ENCODE results near the gene FCSK.
A peak's percentile ranks its signal among the peaks of the same experiment; 100 is the strongest.
"Not testable (repeated sequence)": the region's sequence is repeated elsewhere in the genome, so short reads cannot be mapped to it uniquely, and the experiment has no call there.

The FCSK gene

GRCh38 chr16:70438969-70439862 lies 15.2 kb upstream of the FCSK start, which contains the start of gene ST3GAL2:
Gene ST3GAL2, minus strand, starts transcription at chr16:70439100. Its CDS starts 40,570 bp downstream, at chr16:70398530.
- peaks cover 15% of the 10 kb centered on the region for H3K36me3 Mint-ChIP-seq (ENCODE audit: low read depth)
- H3K27me3 Mint-ChIP-seq: no peaks in the 10 kb centered on the region
- peak within 1 kb of the TSS; percentile 95 for H3K4me3 Mint-ChIP-seq
- peak; percentile 95 for DNase-seq
- peak within 1 kb of the TSS; percentile 95 for H3K27ac Mint-ChIP-seq
- H3K4me1 Mint-ChIP-seq (ENCODE audit: low read depth): peaks cover 43% of the 10 kb centered on the region
- H3K9me3 Mint-ChIP-seq: no peaks in the 10 kb centered on the region

- Mint-ChIP-seq H3K27me3 (no peaks in the 10 kb centered on the region), H3K9me3 (no peaks in the 10 kb centered on the region), H3K36me3 (ENCODE audit: low read depth) (peaks cover 9% of the 10 kb centered on the region), H3K4me3 (peak overlapping the region; percentile 90), H3K4me1 (ENCODE audit: low read depth) (peaks cover 34% of the 10 kb centered on the region), H3K27ac (no peak overlapping the region)
- no peak for DNase-seq
These were observed 14.2 kb upstream of the FCSK start for GRCh38 chr16:70440009-70440692.

GRCh38 chr16:70441406-70441990 lies 12.9 kb upstream of the FCSK start:
- Mint-ChIP-seq H3K4me3 (no peak overlapping the region), H3K9me3 (no peaks in the 10 kb centered on the region), H3K27me3 (no peaks in the 10 kb centered on the region), H3K4me1 (ENCODE audit: low read depth) (peaks cover 29% of the 10 kb centered on the region), H3K27ac (no peak overlapping the region), H3K36me3 (ENCODE audit: low read depth) (peaks cover 9% of the 10 kb centered on the region)
- DNase-seq: no peak

- H3K4me3 Mint-ChIP-seq: no peak overlapping the region
- no peak overlapping the region for H3K27ac Mint-ChIP-seq
- H3K4me1 Mint-ChIP-seq (ENCODE audit: low read depth): peaks cover 20% of the 10 kb centered on the region
- no peak for DNase-seq
- peaks cover 9% of the 10 kb centered on the region for H3K36me3 Mint-ChIP-seq (ENCODE audit: low read depth)
- no peaks in the 10 kb centered on the region for H3K9me3 Mint-ChIP-seq
- no peaks in the 10 kb centered on the region for H3K27me3 Mint-ChIP-seq
These were observed 12.1 kb upstream of the FCSK start for GRCh38 chr16:70442344-70442743.

GRCh38 chr16:70444249-70445063 lies 9.9 kb upstream of the FCSK start:
- no peak overlapping the region for H3K27ac Mint-ChIP-seq
- no peak for DNase-seq
- peaks cover 6% of the 10 kb centered on the region for H3K4me1 Mint-ChIP-seq (ENCODE audit: low read depth)
- no peaks in the 10 kb centered on the region for H3K36me3 Mint-ChIP-seq (ENCODE audit: low read depth)
- H3K27me3 Mint-ChIP-seq: no peaks in the 10 kb centered on the region
- H3K9me3 Mint-ChIP-seq: no peaks in the 10 kb centered on the region
- H3K4me3 Mint-ChIP-seq: no peak overlapping the region

GRCh38 chr16:70448075-70448474 lies 6.3 kb upstream of the FCSK start:
- no peaks in the 10 kb centered on the region for H3K27me3 Mint-ChIP-seq
- no peak overlapping the region for H3K27ac Mint-ChIP-seq
- H3K36me3 Mint-ChIP-seq (ENCODE audit: low read depth): no peaks in the 10 kb centered on the region
- H3K4me1 Mint-ChIP-seq (ENCODE audit: low read depth): peaks cover 7% of the 10 kb centered on the region
- no peak for DNase-seq
- no peaks in the 10 kb centered on the region for H3K9me3 Mint-ChIP-seq
- no peak overlapping the region for H3K4me3 Mint-ChIP-seq

- not testable (repeated sequence) for DNase-seq; H3K27me3 Mint-ChIP-seq; H3K27ac Mint-ChIP-seq; H3K36me3 Mint-ChIP-seq (ENCODE audit: low read depth); H3K9me3 Mint-ChIP-seq; H3K4me3 Mint-ChIP-seq
- peaks cover 19% of the 10 kb centered on the region for H3K4me1 Mint-ChIP-seq (ENCODE audit: low read depth)
These were observed 4.0 kb upstream of the FCSK start for GRCh38 chr16:70450142-70451003.

GRCh38 chr16:70451004-70451340 lies 3.4 kb upstream of the FCSK start:
- H3K9me3 Mint-ChIP-seq; DNase-seq; H3K27me3 Mint-ChIP-seq; H3K27ac Mint-ChIP-seq; H3K4me3 Mint-ChIP-seq; H3K36me3 Mint-ChIP-seq (ENCODE audit: low read depth): not testable (repeated sequence)
- peaks cover 23% of the 10 kb centered on the region for H3K4me1 Mint-ChIP-seq (ENCODE audit: low read depth)

GRCh38 chr16:70453117-70453891 lies 1.1 kb upstream of the FCSK start:
- Mint-ChIP-seq H3K9me3 (no peaks in the 10 kb centered on the region), H3K4me3 (peak overlapping the region; percentile 88), H3K27me3 (no peaks in the 10 kb centered on the region), H3K27ac (peak overlapping the region; percentile 96), H3K4me1 (ENCODE audit: low read depth) (peaks cover 29% of the 10 kb centered on the region), H3K36me3 (ENCODE audit: low read depth) (peaks cover 7% of the 10 kb centered on the region)
- DNase-seq: no peak

GRCh38 chr16:70453892-70454221 lies 538 bp upstream of the FCSK start:
- DNase-seq: no peak
- Mint-ChIP-seq H3K9me3 (no peaks in the 10 kb centered on the region), H3K4me3 (peak overlapping the region; percentile 88), H3K4me1 (ENCODE audit: low read depth) (peaks cover 29% of the 10 kb centered on the region), H3K36me3 (ENCODE audit: low read depth) (peaks cover 7% of the 10 kb centered on the region), H3K27ac (peak overlapping the region; percentile 96), H3K27me3 (no peaks in the 10 kb centered on the region)

- Mint-ChIP-seq H3K27ac (peak overlapping the region; percentile 12), H3K27me3 (no peaks in the 10 kb centered on the region), H3K36me3 (ENCODE audit: low read depth) (peaks cover 7% of the 10 kb centered on the region), H3K9me3 (no peaks in the 10 kb centered on the region), H3K4me1 (ENCODE audit: low read depth) (peaks cover 25% of the 10 kb centered on the region), H3K4me3 (peak overlapping the region; percentile 88)
- no peak for DNase-seq
These were observed 1.5 kb downstream of the FCSK start for GRCh38 chr16:70455910-70456309.

GRCh38 chr16:70457446-70458166 lies 3.2 kb downstream of the FCSK start:
- DNase-seq: no peak
- Mint-ChIP-seq H3K27ac (no peak overlapping the region), H3K4me3 (no peak overlapping the region)

More at GRCh38 chr16:70457446-70458166, 3.2 kb downstream of the FCSK start:
- H3K9me3 Mint-ChIP-seq: no peaks in the 10 kb centered on the region
- no peaks in the 10 kb centered on the region for H3K27me3 Mint-ChIP-seq
- H3K4me1 Mint-ChIP-seq (ENCODE audit: low read depth): peaks cover 25% of the 10 kb centered on the region
- peaks cover 7% of the 10 kb centered on the region for H3K36me3 Mint-ChIP-seq (ENCODE audit: low read depth)

Measured in activated T-cell treated with anti-CD3 and anti-CD28 coated beads, Interleukin-2, amount 50 U/mL, for 24 hours (primary cell).